NK-92 treated with Interleukin-12 subunit alpha and Interleukin-12 subunit beta, amount 100 ng/mL, for 24 hours (cell line): ENCODE data around the gene ACKR2.

Experiments
- DNase-seq: peaks from one replicate; lab custom pipeline; 2025; lab: John Stamatoyannopoulos, UW

Gene ACKR2

GRCh38 chr3:42829628-42830436 lies 20.6 kb downstream of the ACKR2 start:
- DNase-seq: no peak

GRCh38 chr3:42830437-42831320 lies 21.4 kb downstream of the ACKR2 start:
- DNase-seq: no peak

- peak; percentile 43 for DNase-seq
Observed at GRCh38 chr3:42831321-42831713, 22.1 kb downstream of the ACKR2 start.

DNA sequence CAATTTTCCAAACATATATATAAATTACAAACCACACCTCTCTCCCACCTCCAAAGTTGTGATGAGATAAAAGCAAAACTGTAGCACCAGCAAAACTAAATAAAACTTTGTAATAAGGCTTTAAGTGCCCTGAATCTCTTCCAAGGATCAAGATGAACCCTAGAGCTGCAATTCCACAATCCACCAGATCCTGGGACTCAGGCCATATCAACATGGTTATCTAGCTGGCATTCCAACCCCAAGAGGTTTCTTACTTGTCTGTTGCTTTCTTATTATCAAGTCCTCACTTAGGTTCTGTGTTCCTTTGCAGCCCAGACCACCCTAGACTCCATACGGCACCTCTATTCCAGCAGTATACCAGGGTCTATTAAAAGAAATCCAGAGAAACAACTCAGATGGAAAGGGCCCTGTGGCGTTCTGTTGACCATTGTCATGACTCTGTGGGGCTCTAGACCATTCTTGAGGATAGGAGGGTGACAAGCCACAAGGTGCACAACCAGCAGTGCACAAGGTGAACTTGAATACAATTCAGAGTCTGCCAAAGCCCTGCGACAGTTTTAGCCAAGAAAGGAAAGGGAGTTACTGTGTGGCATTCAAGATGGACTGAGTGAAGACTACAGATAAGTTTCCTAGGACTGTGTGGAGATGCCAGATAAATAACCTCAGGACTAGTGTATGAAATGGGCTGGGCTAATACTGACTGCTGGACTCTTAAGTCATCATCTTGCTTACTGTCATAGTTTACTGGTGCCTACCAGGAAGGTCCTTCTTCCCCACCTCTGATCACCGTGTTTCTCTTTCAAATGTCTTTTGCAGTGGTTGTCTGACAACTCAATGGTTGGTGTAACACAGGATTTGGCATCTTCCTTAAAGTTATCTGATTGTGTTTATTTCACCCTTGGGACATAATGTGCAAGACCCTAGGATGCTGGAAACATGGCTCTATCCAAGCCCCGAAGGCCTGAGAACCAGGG lies 27.2 kb downstream of the ACKR2 start:
- no peak for DNase-seq

GRCh38 chr3:42838571-42838970 lies 29.3 kb downstream of the ACKR2 start:
- no peak for DNase-seq

DNA sequence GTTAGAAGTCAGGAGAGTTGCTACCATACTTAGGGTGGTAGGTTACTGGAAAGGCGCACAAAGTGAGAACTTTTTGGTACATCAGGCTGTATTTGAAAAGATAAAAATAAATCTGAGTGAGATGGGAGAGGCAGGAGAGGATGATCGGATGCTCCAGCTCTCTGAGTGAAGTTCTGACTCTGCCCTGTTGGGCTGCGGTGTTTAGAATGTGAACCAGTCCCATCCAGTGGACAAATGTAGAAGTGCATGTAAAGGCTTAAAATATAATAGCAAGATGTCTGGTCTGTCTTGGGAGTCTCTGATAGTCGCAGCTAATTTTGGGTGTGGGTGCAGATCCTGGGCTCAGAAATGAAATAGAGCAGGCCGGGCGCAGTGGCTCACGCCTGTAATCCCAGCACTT lies 30.4 kb downstream of the ACKR2 start:
- DNase-seq: no peak

- DNase-seq: no peak
Observed at GRCh38 chr3:42841332-42841731, 32.1 kb downstream of the ACKR2 start.

- DNase-seq: no peak
Observed at GRCh38 chr3:42843713-42844411, 34.6 kb downstream of the ACKR2 start.

DNA sequence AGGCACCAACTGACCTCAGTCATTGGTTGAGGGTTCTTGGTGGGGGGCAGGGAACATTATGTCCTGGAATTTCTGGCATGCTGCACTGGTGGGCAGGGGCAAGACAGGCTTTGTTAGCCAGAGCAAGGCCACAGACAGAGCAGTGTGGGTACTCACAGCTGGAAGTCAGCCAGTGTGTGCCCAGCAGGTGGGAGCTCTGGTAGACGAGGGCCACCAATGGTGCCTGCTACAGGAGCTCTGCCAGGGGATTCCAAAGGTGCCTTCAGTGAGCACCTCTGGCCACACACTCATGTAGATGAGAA lies 35.1 kb downstream of the ACKR2 start:
- no peak for DNase-seq

DNA sequence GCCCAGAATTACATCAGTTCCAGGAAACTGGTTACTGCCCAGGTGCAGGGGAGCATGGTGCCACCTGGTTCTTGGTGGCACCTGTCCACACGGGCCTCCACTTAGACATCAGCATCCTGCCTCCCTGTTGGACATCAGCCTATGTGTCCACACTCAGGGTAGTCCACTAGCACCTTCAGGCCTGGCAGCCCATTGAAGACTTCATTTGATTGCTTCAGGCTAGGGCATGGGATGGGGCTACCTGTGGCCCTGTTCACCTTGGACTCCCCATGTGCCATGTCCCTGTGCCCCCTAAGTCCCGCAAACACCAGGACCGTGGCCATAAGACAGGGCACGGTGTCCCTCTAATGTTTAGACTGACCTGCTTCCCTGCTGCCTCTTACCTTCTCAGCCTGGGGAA lies 35.6 kb downstream of the ACKR2 start:
- no peak for DNase-seq

- DNase-seq: no peak
Observed at GRCh38 chr3:42846685-42847522, 37.7 kb downstream of the ACKR2 start.

- DNase-seq: no peak
Observed at GRCh38 chr3:42847731-42848130, 38.5 kb downstream of the ACKR2 start.

GRCh38 chr3:42849017-42849416 lies 39.8 kb downstream of the ACKR2 start:
- DNase-seq: no peak

DNA sequence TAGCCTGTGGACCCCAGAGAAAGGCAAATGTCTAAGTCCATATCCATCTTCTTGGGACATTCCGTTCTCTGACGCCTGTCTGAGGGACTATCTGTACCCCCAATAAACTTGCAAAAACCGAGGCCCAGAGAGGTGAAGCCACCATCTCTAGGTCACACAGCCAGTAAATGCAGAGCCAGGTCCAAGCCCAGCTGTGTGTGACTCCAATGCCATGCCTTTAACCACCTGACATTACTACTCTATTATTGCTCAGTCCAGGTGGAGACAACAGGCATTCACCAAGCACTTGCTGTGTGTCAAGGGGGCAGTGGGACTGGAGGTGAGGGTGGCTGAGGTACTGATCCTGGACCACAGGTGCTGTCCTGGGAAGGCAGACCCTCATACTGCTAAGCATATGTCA lies 41.0 kb downstream of the ACKR2 start:
- DNase-seq: no peak

DNA sequence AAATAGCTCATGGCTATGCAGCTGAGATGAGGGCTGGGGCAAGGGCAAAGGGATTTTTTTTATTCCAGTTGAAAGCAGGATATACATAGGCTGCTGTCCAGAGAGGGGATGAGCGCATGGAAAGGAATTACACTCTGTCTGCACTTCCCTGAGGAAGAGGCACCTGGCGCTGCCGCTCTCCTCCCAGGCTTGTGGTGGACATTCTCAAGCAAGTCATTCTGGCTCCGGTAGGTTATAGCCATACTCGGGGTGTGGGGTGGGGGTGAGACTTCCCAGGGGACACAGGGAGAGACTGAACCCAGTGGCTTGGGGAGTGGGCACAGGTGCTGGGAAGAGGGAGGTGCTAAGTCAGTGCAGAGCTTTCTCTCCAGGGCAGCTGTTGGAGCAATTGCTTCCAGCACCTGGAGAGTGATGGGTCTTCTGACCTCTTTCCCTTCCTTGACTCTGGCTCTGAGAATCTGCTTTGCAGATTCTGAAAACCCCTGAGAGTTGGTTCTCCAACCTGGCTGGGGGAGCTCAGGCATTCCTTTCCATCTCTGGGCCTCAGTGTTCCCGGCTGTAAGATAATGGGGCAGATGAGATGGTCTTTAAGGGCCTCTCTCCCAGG lies 42.1 kb downstream of the ACKR2 start:
- no peak for DNase-seq

DNA sequence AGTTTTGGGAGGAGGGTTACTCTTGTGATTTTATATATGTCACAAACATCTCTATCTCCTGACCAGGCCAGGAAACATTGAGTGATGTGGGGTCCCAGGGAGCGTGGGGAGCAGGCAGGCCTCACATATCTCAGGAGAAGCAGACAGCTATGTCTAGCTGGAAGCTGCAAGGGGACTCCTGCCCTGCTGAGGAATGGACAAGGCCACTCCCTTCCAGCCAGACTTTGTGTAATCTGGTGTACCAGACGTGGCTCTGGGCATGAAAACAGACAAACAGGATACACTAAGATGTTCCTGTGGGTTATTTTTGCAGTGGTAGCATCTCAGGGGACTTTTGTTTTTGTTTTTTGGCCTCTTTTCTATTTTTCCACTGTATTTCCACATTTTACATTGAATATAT lies 43.2 kb downstream of the ACKR2 start:
- DNase-seq: no peak

DNA sequence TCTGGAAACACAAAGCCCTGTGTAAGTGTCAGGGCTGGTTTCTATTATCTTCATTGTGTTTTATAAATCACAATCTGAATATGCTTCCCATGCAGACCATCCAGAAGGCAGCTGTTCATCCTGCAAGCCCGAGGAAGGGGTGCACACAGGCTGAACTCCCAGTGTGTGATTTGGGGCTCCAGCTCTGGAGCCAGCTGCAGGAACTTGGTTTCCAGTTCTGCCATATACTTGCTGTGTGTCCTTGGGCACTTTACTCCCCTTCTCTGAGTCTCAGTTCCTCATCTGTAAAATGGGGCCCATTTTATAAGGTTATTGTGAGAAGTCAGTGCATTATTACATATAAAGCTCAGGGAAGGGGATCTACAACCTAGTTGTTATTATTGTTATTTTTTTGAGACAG lies 43.8 kb downstream of the ACKR2 start:
- no peak for DNase-seq

DNA sequence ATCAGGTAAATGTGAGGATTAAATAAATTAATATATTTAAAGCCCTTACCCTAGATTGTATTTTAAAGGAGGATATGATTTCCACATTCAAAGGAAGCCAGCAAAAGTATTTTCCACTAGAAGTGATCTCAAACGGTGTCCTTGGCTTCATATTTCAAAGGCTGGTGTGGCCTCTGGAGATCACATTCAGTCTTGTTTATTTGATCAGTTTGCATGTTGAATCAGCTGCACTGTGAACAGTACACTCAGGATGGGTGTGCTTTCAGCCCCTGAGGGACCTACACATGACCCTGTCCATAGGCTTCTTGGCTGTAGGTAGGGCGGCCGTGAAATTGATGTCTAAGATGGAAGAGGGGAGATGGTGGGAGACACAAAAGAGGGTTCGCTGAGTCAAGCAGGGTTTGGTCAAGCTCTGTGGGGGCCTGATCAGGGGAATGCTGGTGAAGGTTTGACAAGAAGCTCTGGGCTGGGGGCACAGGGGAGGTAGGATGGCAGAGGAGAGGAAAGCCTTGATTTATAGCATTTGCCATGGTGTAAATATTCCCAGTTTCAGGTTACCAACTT lies 44.6 kb downstream of the ACKR2 start:
- DNase-seq: no peak

- no peak for DNase-seq
Observed at GRCh38 chr3:42855219-42855546, 45.9 kb downstream of the ACKR2 start.
